ENCODE measurements around the gene MLF2. TPM values are rescaled to one million over a fixed set of nuclear protein-coding genes. Genes with fewer than 3 reads are reported as not detected.

Gene MLF2
- total RNA-seq, 4 donors from 2014 or later: 140 to 290 (median 216) TPM

GRCh38 chr12:6729186-6729585, 23.8 kb downstream of the MLF2 start:
- ATAC-seq: no peak
- Histone ChIP-seq H3K9me3 (no peaks in the 10 kb centered on the region), H3K27ac (no peak overlapping the region), H3K27me3 (no peaks in the 10 kb centered on the region), H3K4me1 (peaks cover 0 to 16% (median 9%) of the 10 kb centered on the region in 3 donors), H3K4me3 (no peak overlapping the region), H3K36me3 (peaks cover 0 to 81% of the 10 kb centered on the region in 2 donors)
- TF ChIP-seq POLR2AphosphoS5 (IDR thresholded peaks at IDR 0.05) (no peak), EP300 (IDR thresholded peaks at IDR 0.05) (no peak)
- TF ChIP-seq, protein P1, sequence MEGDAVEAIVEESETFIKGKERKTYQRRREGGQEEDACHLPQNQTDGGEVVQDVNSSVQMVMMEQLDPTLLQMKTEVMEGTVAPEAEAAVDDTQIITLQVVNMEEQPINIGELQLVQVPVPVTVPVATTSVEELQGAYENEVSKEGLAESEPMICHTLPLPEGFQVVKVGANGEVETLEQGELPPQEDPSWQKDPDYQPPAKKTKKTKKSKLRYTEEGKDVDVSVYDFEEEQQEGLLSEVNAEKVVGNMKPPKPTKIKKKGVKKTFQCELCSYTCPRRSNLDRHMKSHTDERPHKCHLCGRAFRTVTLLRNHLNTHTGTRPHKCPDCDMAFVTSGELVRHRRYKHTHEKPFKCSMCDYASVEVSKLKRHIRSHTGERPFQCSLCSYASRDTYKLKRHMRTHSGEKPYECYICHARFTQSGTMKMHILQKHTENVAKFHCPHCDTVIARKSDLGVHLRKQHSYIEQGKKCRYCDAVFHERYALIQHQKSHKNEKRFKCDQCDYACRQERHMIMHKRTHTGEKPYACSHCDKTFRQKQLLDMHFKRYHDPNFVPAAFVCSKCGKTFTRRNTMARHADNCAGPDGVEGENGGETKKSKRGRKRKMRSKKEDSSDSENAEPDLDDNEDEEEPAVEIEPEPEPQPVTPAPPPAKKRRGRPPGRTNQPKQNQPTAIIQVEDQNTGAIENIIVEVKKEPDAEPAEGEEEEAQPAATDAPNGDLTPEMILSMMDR (IDR thresholded peaks at IDR 0.05): no peak
- 74% methylated on average over 7 of the region's 18 CpGs; no CpG with 5 or more reads in 1 of the 2 donors for WGBS, 2 donors (ENCODE audit: low coverage in 1 of 2)

DNA sequence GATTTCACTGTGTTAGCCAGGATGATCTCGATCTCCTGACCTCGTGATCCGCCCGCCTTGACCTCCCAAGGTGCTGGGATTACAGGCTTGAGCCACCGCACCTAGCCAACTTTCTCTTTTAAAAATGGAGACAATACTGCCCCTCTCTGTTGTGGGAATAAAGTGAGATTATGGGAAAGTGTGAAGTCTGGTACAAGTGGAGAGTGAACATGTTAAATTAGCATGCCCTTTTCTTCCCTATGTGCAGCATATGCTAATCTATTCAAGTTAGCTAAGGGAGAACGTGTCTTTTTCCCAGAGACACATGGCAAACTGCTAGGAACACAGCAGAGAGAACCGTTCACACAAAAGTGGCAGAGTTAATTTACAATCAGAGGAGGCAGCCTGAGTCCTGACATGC, 27.6 kb downstream of the MLF2 start:
- Histone ChIP-seq H3K4me1 (peaks cover 0 to 16% (median 9%) of the 10 kb centered on the region in 3 donors), H3K27me3 (no peaks in the 10 kb centered on the region), H3K27ac (no peak overlapping the region), H3K9me3 (no peaks in the 10 kb centered on the region), H3K36me3 (peaks cover 0 to 46% of the 10 kb centered on the region in 2 donors), H3K4me3 (no peak overlapping the region)
- TF ChIP-seq EP300 (IDR thresholded peaks at IDR 0.05) (no peak), POLR2AphosphoS5 (IDR thresholded peaks at IDR 0.05) (no peak), POLR2A (IDR thresholded peaks at IDR 0.05) (no peak)
- TF ChIP-seq, protein P1 (IDR thresholded peaks at IDR 0.05): no peak
- WGBS, 2 donors (ENCODE audit: low coverage in 1 of 2): 87 to 93% methylated on average over 5 to 7 of the region's 7 CpGs
- no peak for ATAC-seq

DNA sequence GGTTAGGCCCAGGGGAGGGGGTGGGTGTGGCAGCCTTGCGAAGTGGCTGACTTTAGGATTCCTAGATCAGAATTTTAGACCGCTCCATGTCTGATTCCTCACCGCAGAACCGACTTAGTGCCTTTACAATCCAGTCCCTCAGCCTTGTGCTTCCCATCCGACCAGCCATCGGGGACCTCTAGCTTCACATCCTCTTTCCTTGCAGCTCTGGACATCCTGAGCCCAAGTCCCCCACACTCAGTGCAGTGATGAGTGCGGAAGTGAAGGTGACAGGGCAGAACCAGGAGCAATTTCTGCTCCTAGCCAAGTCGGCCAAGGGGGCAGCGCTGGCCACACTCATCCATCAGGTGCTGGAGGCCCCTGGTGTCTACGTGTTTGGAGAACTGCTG, 28.5 kb downstream of the MLF2 start:
- ATAC-seq: peak; percentile 2
- Histone ChIP-seq H3K36me3 (peaks cover 0 to 37% of the 10 kb centered on the region in 2 donors), H3K9me3 (no peaks in the 10 kb centered on the region), H3K4me3 (peak overlapping the region; percentile 45 to 60), H3K4me1 (peaks cover 0 to 16% (median 9%) of the 10 kb centered on the region in 3 donors), H3K27me3 (no peaks in the 10 kb centered on the region), H3K27ac (peak overlapping the region; percentile 43 to 91 (median 88))
- TF ChIP-seq POLR2A (IDR thresholded peaks at IDR 0.05): no peak
- TF ChIP-seq EP300 (IDR thresholded peaks at IDR 0.05): no peak
- TF ChIP-seq POLR2AphosphoS5 (IDR thresholded peaks at IDR 0.05): no peak
- TF ChIP-seq, protein P1 (IDR thresholded peaks at IDR 0.05): no peak
- WGBS, 2 donors (ENCODE audit: low coverage in 1 of 2): 0 to 7% methylated on average over 3 to 5 of the region's 10 CpGs

- 2 to 5% methylated on average over 8 to 21 of the region's 49 CpGs for WGBS, 2 donors (ENCODE audit: low coverage in 1 of 2)
- peak within 1 kb of the TSS; percentile 45 to 60 for H3K4me3 ChIP-seq
Measured at GRCh38 chr12:6723607-6724408, 29.1 kb downstream of the MLF2 start, which contains the start of gene COPS7A. COPS7A (plus strand) TSS chr12:6724046; CDS start chr12:6724657, 611 bp downstream.

More at GRCh38 chr12:6723607-6724408, 29.1 kb downstream of the MLF2 start, which contains the start of gene COPS7A:
- Histone ChIP-seq H3K36me3 (peaks cover 0 to 31% of the 10 kb centered on the region in 2 donors), H3K27ac (peak within 1 kb of the TSS; percentile 71 to 91 (median 88)), H3K4me1 (peaks cover 0 to 16% (median 9%) of the 10 kb centered on the region in 3 donors), H3K27me3 (no peaks in the 10 kb centered on the region), H3K9me3 (no peaks in the 10 kb centered on the region)
- TF ChIP-seq EP300 (IDR thresholded peaks at IDR 0.05): no peak
- TF ChIP-seq, protein P1 (IDR thresholded peaks at IDR 0.05): peak in 1 of 4 experiments; percentile 23
- peak; percentile 47 to 50 for TF ChIP-seq POLR2A (IDR thresholded peaks at IDR 0.05)
- TF ChIP-seq POLR2AphosphoS5 (IDR thresholded peaks at IDR 0.05): peak; percentile 81
- ATAC-seq: peak; percentile 99
